K562 (cell line): ENCODE results near the gene ACTL7B.

Experiments
- ATF6 ChIP-seq: sonication (generic); formaldehyde crosslinking; IDR thresholded peaks from 2 replicates; pipeline ENCODE4 v1.4.0; 2020; ENCODE audit warnings: mild to moderate bottlenecking, missing genetic modification reagents
- BCL6 ChIP-seq: fragments of 250-450 bp; sonication (Bioruptor Pico); IDR thresholded peaks from 2 replicates; pipeline ENCODE4 v1.4.0; 2020
- CTCF ChIP-seq, 3 experiments: IDR thresholded peaks in 2 of 3; conservative IDR thresholded peaks in 1 of 3; 2 replicates each; pipeline ENCODE4 v1.5.1; 2011 to 2012; ENCODE audit warnings: low read length in 3 of 3, mild to moderate bottlenecking in 3 of 3, control low read depth in 2 of 3, improper control_type of control experiment in 1 of 3, inconsistent platforms in 1 of 3, low read depth in 1 of 3, mixed read lengths in 1 of 3, moderate library complexity in 1 of 3; ENCODE audit not compliant: insufficient read depth in 2 of 3
- EZH2 ChIP-seq: IDR thresholded peaks from 2 replicates; pipeline ENCODE4 v1.6.1; 2012; ENCODE audit warnings: low read depth, mild to moderate bottlenecking, inconsistent platforms, low read length, borderline replicate concordance
- HNRNPL ChIP-seq: fragments of 200-400 bp; formaldehyde crosslinking; IDR thresholded peaks from 2 replicates; pipeline ENCODE4 v1.6.1; 2017; ENCODE audit warnings: low read depth, mild to moderate bottlenecking, low read length
- JUND ChIP-seq, 2 experiments: IDR thresholded peaks; 2 replicates in 1 of 2; 3 replicates in 1 of 2; pipeline ENCODE4 v1.6.1; 2011; ENCODE audit warnings: borderline replicate concordance in 2 of 2, low read depth in 2 of 2, low read length in 2 of 2, improper control_type of control experiment in 1 of 2, missing biosample characterization in 1 of 2, missing genetic modification characterization in 1 of 2, missing genetic modification reagents in 1 of 2
- NBN ChIP-seq: fragments of 450-650 bp; IDR thresholded peaks from 2 replicates; pipeline ENCODE4 v1.6.1; 2016; ENCODE audit warnings: low read depth, mild to moderate bottlenecking
- NFYB ChIP-seq: IDR thresholded peaks from 2 replicates; pipeline ENCODE4 v1.6.1; 2011; ENCODE audit warnings: mild to moderate bottlenecking, moderate library complexity; ENCODE audit not compliant: insufficient read length; ENCODE audit errors: extremely low read depth
- SREBF2 ChIP-seq: sonication (generic); formaldehyde crosslinking; IDR thresholded peaks from 2 replicates; pipeline ENCODE4 v1.4.0; 2020; ENCODE audit warnings: mild to moderate bottlenecking, missing genetic modification reagents
- TCF7 ChIP-seq: sonication (generic); IDR thresholded peaks from 2 replicates; pipeline ENCODE4 v1.6.1; 2016; ENCODE audit warnings: antibody characterized with exemption, borderline replicate concordance
- ZBTB7A ChIP-seq: IDR thresholded peaks from 2 replicates; pipeline ENCODE4 v1.6.1; 2011; ENCODE audit warnings: low read depth, mild to moderate bottlenecking, low read length, moderate library complexity, borderline replicate concordance; ENCODE audit not compliant: control insufficient read depth
- ZNF184 ChIP-seq: sonication (generic); formaldehyde crosslinking; IDR thresholded peaks from 2 replicates; pipeline ENCODE4 v1.5.0; 2020; ENCODE audit warnings: missing genetic modification reagents
- ZNF274 ChIP-seq: IDR thresholded peaks from 2 replicates; pipeline ENCODE4 v1.6.1; 2011; ENCODE audit warnings: low read depth, mild to moderate bottlenecking, low read length, moderate library complexity, borderline replicate concordance
- TF ChIP-seq, protein P1 (sequence below), 3 experiments: fragments of 200-800 bp in 1 of 3; fragments of 250-450 bp in 1 of 3; fragments of 450-650 bp in 1 of 3; sonication (Bioruptor Pico) in 1 of 3; sonication (Bioruptor generic) in 1 of 3; formaldehyde crosslinking in 1 of 3; IDR thresholded peaks; 2 replicates each; pipeline versions ENCODE4 v1.6.1 to v1.8.0; 2016 to 2022; ENCODE audit warnings: mild to moderate bottlenecking in 2 of 3, missing genetic modification characterization in 2 of 3, missing compliant biosample characterization in 1 of 3, moderate library complexity in 1 of 3

DNA sequence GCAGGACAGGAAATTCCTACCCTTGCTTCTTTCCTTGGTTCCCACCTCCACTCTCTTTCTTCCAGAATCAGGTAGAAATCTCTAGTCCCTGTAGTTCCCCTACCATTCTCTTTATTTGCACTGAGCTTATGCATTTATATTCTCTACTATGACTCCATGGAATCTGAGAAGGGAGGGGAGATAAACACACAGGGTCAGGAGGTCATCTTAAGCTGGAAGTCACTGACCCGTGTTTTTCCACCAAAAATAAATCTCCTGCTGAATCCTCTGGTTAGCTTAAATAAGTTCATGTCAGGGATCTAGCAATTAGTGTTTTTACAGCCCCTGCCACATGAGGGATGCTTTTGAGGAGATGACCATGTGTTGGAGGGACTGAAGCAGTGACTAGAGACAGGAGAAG, 3.7 kb downstream of the ACTL7B start:
- TF ChIP-seq SREBF2 (CRISPR knock-in tag) (no peak), ZBTB7A (no peak), ATF6 (CRISPR knock-in tag) (no peak), JUND (IDR thresholded peaks at IDR 0.05; ENCODE audit: borderline replicate concordance, low read depth, low read length) (no peak), JUND (tag; IDR thresholded peaks at IDR 0.05; ENCODE audit: borderline replicate concordance, low read depth, low read length) (no peak), ZNF274 (no peak), NFYB (no peak), ZNF184 (CRISPR knock-in tag) (no peak), HNRNPL (no peak), TCF7 (no peak), NBN (no peak), CTCF (IDR thresholded peaks at IDR 0.05 in 2 of 3, conservative IDR thresholded peaks at IDR 0.05 in 1 of 3; ENCODE audit: insufficient read depth in 2 of 3, low read depth in 1 of 3, low read length in 3 of 3) (no peak), BCL6 (CRISPR knock-in tag) (no peak), EZH2 (no peak)
- TF ChIP-seq, protein P1, sequence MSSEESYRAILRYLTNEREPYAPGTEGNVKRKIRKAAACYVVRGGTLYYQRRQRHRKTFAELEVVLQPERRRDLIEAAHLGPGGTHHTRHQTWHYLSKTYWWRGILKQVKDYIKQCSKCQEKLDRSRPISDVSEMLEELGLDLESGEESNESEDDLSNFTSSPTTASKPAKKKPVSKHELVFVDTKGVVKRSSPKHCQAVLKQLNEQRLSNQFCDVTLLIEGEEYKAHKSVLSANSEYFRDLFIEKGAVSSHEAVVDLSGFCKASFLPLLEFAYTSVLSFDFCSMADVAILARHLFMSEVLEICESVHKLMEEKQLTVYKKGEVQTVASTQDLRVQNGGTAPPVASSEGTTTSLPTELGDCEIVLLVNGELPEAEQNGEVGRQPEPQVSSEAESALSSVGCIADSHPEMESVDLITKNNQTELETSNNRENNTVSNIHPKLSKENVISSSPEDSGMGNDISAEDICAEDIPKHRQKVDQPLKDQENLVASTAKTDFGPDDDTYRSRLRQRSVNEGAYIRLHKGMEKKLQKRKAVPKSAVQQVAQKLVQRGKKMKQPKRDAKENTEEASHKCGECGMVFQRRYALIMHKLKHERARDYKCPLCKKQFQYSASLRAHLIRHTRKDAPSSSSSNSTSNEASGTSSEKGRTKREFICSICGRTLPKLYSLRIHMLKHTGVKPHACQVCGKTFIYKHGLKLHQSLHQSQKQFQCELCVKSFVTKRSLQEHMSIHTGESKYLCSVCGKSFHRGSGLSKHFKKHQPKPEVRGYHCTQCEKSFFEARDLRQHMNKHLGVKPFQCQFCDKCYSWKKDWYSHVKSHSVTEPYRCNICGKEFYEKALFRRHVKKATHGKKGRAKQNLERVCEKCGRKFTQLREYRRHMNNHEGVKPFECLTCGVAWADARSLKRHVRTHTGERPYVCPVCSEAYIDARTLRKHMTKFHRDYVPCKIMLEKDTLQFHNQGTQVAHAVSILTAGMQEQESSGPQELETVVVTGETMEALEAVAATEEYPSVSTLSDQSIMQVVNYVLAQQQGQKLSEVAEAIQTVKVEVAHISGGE (CRISPR knock-in tag; IDR thresholded peaks at IDR 0.05): no peak
